Measurements from ENCODE around the gene CNTNAP5.
A peak's percentile ranks its signal among the peaks of the same experiment; 100 is the strongest.

The CNTNAP5 gene

DNA sequence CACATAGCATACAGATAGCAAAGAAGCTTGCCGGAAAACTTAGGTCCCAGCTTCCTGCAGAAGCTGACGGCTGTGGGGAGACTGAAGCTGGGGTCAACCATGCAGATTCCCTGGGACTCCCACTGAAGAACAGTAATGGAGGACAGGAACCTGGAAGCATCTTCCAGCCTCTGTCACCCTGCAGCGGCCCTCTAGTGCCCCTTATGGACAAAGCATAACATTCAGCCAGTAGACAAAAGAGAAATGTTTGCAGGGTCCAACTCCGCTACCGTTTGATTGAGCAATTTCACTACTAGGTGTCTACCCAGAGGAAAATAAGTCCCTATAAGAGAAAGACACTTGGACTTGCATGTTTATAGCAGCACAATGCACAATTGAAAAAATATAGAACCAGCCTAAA lies 460.6 kb downstream of the CNTNAP5 start:
- no peak for DNase-seq

- DNase-seq = no peak
Observed at GRCh38 chr2:124489686-124490085, 464.6 kb downstream of the CNTNAP5 start.

GRCh38 chr2:124501575-124502152 lies 476.6 kb downstream of the CNTNAP5 start:
- DNase-seq = no peak

DNA sequence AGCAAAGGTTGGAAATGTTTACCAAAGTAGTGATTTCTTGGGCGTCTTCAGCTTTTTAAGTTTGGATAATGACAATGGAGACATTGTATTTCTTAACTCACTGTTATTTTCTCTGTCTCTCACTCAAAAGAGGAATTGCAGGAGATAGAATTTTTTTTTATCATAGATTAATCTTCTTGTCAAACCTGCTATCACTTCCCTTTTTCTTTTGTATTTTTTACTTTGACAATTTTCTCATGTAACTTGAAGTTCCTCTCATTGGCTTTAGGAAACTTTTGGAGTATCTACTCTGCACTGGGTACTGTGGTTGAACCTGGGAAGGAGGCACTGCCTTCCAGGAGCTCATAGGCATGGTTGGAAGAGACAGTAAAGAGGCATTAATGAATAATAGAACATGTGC lies 489.1 kb downstream of the CNTNAP5 start:
- DNase-seq = no peak

GRCh38 chr2:124520953-124521352 lies 495.9 kb downstream of the CNTNAP5 start:
- no peak for DNase-seq

DNA sequence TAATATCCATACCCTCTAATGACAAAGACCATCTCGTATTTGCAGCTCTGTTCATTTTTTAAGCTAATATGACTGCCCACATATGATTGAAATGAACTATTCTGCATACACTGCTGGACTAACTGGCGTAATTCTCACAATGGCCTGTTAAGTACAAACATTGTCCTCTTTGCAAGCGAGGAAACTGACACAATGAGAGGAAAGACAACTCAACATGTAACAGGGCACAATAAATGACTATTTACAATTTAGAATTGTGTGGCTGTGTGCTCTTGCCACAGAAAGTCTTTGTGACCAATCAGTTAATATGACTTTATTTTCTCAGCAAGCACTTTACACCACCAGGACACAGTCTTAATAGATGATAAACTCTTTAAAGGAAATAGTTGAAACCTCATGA lies 498.0 kb downstream of the CNTNAP5 start:
- DNase-seq = no peak

DNA sequence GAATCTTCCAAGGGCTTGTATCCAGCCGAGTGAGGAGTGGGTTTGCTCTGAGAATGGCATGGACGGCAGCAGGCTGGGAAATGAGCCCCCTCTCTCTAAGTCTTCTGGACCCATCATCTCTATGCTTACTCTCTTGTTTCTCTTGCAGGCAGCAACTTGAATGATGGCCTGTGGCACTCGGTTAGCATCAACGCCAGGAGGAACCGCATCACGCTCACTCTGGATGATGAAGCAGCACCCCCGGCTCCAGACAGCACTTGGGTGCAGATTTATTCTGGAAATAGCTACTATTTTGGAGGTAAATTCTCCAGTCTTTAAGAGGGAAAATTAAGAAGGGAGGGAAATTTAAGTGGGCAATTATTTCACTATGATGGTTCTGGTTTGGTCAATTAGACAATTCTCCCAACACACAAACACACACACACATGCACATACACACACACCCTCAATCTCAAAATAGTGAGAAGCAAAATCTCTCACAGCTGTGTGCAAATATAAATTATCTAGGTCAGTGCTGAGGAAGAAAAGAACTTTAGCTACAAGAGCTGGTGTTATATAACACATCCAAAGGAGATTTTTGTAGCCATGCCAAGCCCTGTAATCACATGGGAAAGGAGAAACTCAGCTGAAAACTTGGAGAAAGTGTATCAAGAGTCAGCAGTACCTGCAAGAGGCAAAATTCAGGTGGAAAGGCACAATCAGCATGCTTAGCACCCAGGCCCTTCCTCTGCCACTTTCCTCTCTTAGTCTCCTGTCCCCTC lies 499.2 kb downstream of the CNTNAP5 start:
- no peak for DNase-seq

DNA sequence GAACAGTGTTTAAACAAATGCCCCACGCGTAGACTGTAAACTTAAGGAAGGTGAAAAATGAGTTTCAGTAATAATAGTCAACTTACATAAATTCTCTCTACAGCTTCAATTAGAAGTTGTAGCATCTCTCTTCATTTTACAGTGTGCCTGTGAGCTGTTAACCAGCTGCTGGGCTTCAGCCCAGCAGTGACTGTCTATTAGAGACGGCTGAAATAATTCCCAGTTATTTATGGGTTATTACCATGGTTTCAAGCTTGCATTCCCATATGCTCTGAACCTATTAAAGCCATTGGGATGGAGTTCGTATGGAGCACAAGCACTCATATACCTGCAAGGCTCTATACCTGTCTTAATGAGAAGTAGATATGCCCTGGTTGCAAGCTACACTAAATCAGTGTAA lies 501.1 kb downstream of the CNTNAP5 start:
- no peak for DNase-seq

GRCh38 chr2:124530203-124530602 lies 505.1 kb downstream of the CNTNAP5 start:
- no peak for DNase-seq

DNA sequence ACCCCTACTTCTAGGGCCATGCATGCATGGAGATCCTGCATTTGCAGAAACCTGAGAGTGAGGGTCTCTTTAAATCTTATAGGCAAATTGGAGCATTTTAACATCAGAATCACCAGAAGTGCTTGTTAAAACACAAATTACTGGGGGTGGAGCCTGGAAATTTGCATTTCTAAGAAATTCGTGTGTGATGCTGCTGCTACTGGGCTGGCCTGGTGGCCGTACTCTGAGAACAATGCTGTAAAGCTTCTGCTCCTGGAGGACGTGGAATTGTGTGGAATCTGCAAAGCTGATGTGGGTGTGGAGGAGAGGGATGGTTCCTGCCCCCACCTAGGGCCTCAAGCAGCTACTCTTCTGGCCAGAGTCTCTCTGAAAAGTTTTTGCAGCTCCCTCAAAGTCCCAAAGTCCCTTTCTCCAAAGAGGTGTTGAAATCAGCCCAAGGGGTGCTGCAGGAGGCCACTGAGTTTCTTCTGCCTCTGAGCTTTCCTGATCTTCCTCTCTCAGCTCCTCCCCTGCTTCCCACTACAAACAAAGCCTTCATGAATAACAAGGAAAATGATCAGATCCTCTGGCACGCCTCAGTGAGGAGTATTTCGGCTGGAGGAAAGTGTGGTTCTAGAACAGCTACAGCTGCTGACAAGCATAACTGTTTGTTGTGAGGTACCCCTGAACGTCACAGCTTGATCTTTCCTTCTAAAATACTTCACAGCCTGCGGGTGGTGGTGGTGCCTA lies 508.3 kb downstream of the CNTNAP5 start:
- DNase-seq = no peak

GRCh38 chr2:124534028-124534427 lies 508.9 kb downstream of the CNTNAP5 start:
- no peak for DNase-seq

GRCh38 chr2:124535816-124536215 lies 510.7 kb downstream of the CNTNAP5 start:
- DNase-seq = no peak

DNA sequence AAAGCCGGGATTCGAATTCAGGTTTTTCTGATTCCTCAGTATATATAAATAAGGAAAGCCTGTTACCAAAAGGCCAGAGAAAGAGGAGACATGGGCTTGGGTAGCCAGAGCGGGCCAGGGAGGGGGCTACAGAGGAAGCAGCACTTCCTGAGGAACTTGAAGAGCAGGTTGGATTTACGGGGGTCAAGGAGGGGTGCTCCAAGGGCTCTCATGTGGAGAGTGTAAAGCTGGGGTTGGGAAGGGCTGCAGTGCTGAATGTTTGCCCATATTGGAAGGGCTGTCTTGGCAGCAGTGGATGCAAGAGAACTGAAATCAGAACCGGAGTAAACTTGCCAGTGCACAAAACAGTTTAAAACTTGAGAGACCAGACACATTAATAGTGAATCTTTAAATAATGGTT lies 511.5 kb downstream of the CNTNAP5 start:
- no peak for DNase-seq

DNA sequence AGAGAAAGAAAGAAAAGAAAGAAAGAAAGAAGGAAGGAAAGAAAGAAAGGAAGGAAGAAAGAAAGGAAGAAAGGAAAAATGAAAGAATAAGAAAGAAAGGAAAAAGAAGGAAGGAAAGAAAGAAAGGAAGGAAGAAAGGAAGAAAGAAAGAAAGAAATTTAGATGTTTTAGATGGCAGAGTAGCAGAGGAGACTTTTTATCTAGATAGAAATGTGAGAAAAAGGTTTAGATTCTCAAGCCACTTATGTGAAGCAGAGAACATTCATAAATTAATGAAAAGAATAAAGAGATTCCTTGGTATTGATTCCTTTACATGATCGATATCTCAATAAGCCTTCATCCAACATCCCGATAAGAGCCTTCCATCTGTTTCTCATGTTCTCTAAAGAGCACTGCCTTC lies 513.5 kb downstream of the CNTNAP5 start:
- DNase-seq = no peak

GRCh38 chr2:124540805-124541204 lies 515.7 kb downstream of the CNTNAP5 start:
- no peak for DNase-seq

- no peak for DNase-seq
Observed at GRCh38 chr2:124542932-124543640, 518.0 kb downstream of the CNTNAP5 start.

GRCh38 chr2:124547700-124548099 lies 522.6 kb downstream of the CNTNAP5 start:
- DNase-seq = no peak

DNA sequence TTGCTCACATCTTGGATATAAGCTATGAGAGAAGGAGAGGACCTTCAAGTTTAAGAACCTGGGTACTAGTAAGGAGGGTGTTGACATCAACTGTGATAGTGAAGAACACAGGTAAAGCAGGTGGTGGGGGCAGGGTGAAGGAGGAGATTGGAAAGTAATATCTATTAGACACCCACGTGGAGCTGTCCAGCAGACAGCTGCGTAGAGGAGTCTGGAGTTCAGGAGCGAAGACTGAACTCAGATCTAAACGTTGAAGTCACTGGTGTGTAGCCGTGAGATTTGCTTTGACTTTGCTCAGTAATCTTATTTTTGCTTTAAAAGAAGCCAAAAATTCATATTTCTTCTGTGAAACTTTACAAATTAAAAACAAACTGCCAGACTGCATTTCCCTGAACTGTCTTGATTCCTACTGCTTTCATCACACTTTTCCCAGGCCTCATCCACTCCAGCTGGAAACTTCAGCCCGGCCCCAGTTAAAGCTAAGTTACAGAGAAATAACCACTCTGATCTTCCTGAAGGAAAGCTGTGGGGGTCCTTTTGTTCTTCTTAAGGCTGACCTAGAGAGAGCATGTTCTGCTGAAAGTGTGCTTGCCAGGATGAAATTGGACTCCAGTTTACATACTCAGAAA lies 533.3 kb downstream of the CNTNAP5 start:
- DNase-seq = no peak

DNA sequence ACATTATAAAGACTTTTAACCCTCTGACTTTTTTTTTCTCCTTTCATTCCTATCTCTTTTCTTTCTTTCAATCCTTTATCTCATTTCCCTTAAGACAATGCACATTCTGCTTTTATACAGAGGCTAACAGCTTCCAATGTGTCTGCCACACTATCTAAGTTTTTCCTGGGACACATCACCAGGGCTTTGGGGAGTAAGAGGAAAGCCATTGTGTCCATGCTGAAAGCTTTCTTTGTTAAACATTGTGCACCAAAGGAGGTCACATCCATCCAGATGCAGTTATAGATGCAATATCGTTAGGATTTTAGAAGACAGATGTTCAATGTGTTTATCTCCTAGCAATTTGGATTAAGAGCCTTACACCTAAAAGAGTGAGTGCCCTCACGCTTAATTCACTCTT lies 534.1 kb downstream of the CNTNAP5 start:
- no peak for DNase-seq

GRCh38 chr2:124560592-124561112 lies 535.6 kb downstream of the CNTNAP5 start:
- no peak for DNase-seq

GRCh38 chr2:124561486-124561885 lies 536.4 kb downstream of the CNTNAP5 start:
- DNase-seq = no peak

- DNase-seq = no peak
Observed at GRCh38 chr2:124563426-124563825, 538.3 kb downstream of the CNTNAP5 start.

- DNase-seq = peak; percentile 12
Observed at GRCh38 chr2:124566518-124566970, 541.5 kb downstream of the CNTNAP5 start.
